Neural cell (in vitro differentiated cells): ENCODE data around the gene FBXL15.

Source experiments
- CTCF ChIP-seq: fragments of 450-650 bp; IDR thresholded peaks from 2 replicates; pipeline ENCODE4 v1.5.1; 2014; ENCODE audit warnings: antibody characterized with exemption, mild to moderate bottlenecking, moderate library complexity; ENCODE audit not compliant: poor library complexity, severe bottlenecking
- EP300 ChIP-seq: fragments of 450-650 bp; conservative IDR thresholded peaks from 2 replicates; pipeline ENCODE4 v1.6.1; 2014; ENCODE audit warnings: antibody characterized with exemption, mild to moderate bottlenecking, moderate library complexity; ENCODE audit not compliant: poor library complexity, severe bottlenecking
- EZH2 ChIP-seq: fragments of 200-600, 300-800 bp; shearing (Covaris generic), sonication (generic); IDR thresholded peaks from 2 replicates; pipeline ENCODE4 v1.6.1; 2014; ENCODE audit warnings: antibody characterized with exemption, low read length, borderline replicate concordance, mild to moderate bottlenecking; ENCODE audit not compliant: insufficient read depth, poor library complexity, severe bottlenecking
- MXI1 ChIP-seq: fragments of 450-650 bp; conservative IDR thresholded peaks from 2 replicates; pipeline ENCODE4 v1.6.1; 2014; ENCODE audit warnings: antibody characterized with exemption, mild to moderate bottlenecking; ENCODE audit not compliant: poor library complexity, severe bottlenecking
- POLR2AphosphoS5 ChIP-seq: IDR thresholded peaks from 2 replicates; pipeline ENCODE4 v1.6.1; 2012
- RAD21 ChIP-seq: fragments of 450-650 bp; conservative IDR thresholded peaks from 2 replicates; pipeline ENCODE4 v1.6.1; 2014; ENCODE audit warnings: antibody characterized with exemption, mild to moderate bottlenecking, moderate library complexity
- REST ChIP-seq: IDR thresholded peaks from 2 replicates; pipeline ENCODE4 v1.6.1; 2012; ENCODE audit warnings: borderline replicate concordance
- SMC3 ChIP-seq: fragments of 450-650 bp; conservative IDR thresholded peaks from 2 replicates; pipeline ENCODE4 v1.6.1; 2014; ENCODE audit warnings: antibody characterized with exemption, mild to moderate bottlenecking, moderate library complexity; ENCODE audit not compliant: poor library complexity
- TAF1 ChIP-seq: IDR thresholded peaks from 2 replicates; pipeline ENCODE4 v1.6.1; 2012; ENCODE audit warnings: low read depth

GRCh38 chr10:102393411-102394078, 27.1 kb upstream of the FBXL15 start:
- TF ChIP-seq TAF1 (no peak), CTCF (peak; percentile 94), POLR2AphosphoS5 (no peak), SMC3 (no peak), RAD21 (no peak), EP300 (no peak), EZH2 (no peak), REST (no peak), MXI1 (no peak)
